NB4 (cell line): ENCODE results near the gene LPP.

Experiments
- MAX ChIP-seq: IDR thresholded peaks from 2 replicates; pipeline ENCODE4 v1.6.1; 2011; ENCODE audit warnings: low read depth, low read length
- MYC ChIP-seq: IDR thresholded peaks from 2 replicates; pipeline ENCODE4 v1.6.1; 2011; ENCODE audit warnings: low read depth, low read length
- POLR2A ChIP-seq: IDR thresholded peaks from 2 replicates; pipeline ENCODE4 v1.6.1; 2011; ENCODE audit warnings: mild to moderate bottlenecking; ENCODE audit not compliant: insufficient read length; ENCODE audit errors: extremely low read depth
- TF ChIP-seq, protein P1 (sequence below): IDR thresholded peaks from one replicate; pipeline ENCODE4 v1.5.1; 2012; ENCODE audit warnings: low read depth, low read length

DNA sequence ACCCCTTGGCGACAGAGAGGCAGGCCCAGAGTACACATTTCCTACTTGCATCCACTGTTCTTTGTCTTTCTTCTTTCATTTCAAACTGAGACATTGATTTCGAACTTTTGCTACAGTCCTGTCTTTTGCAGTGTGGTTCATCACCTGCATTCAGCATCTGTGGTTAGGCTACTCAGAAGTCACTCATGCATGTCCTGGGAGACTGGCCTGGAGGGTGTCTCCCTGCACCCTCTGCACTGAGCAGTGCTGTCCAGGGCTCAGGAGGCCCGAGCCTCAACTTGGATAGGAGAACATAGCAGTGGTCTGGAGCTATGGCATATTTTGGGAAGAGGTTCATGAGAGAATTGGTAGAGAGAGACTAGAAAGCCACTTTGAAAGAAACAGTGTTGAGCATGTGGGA, 777.6 kb downstream of the LPP start:
- TF ChIP-seq, protein P1, sequence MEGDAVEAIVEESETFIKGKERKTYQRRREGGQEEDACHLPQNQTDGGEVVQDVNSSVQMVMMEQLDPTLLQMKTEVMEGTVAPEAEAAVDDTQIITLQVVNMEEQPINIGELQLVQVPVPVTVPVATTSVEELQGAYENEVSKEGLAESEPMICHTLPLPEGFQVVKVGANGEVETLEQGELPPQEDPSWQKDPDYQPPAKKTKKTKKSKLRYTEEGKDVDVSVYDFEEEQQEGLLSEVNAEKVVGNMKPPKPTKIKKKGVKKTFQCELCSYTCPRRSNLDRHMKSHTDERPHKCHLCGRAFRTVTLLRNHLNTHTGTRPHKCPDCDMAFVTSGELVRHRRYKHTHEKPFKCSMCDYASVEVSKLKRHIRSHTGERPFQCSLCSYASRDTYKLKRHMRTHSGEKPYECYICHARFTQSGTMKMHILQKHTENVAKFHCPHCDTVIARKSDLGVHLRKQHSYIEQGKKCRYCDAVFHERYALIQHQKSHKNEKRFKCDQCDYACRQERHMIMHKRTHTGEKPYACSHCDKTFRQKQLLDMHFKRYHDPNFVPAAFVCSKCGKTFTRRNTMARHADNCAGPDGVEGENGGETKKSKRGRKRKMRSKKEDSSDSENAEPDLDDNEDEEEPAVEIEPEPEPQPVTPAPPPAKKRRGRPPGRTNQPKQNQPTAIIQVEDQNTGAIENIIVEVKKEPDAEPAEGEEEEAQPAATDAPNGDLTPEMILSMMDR: no peak
- TF ChIP-seq POLR2A (no peak), MAX (no peak), MYC (no peak)
